Stimulated activated CD4-positive, alpha-beta T cell treated with anti-CD3 and anti-CD28 coated beads, Interleukin-4, amount 100 ng/mL, for 4 hours (primary cell): ENCODE data around the gene FBXO47.
"Not testable (repeated sequence)": the region's sequence is repeated elsewhere in the genome, so short reads cannot be mapped to it uniquely, and the experiment has no call there.

Source experiments
- DNase-seq, 2 experiments: peaks; one replicate each; pipeline ENCODE4 v3.0.0-alpha.2; 2020

FBXO47 gene

GRCh38 chr17:38921756-38922411 lies 45.3 kb downstream of the FBXO47 start:
- no peak for DNase-seq

GRCh38 chr17:38920374-38921291 lies 46.6 kb downstream of the FBXO47 start:
- no peak for DNase-seq

GRCh38 chr17:38919316-38920078 lies 47.7 kb downstream of the FBXO47 start:
- no peak for DNase-seq

- no peak for DNase-seq
These were observed 48.3 kb downstream of the FBXO47 start for GRCh38 chr17:38918916-38919315.

- DNase-seq, result no peak
These were observed 48.9 kb downstream of the FBXO47 start for GRCh38 chr17:38918129-38918913.

- DNase-seq, result no peak
These were observed 49.9 kb downstream of the FBXO47 start for GRCh38 chr17:38917259-38917658.

GRCh38 chr17:38916771-38917170 lies 50.4 kb downstream of the FBXO47 start:
- no peak for DNase-seq

GRCh38 chr17:38915639-38915995 lies 51.6 kb downstream of the FBXO47 start:
- DNase-seq, result no peak

- no peak for DNase-seq
These were observed 52.2 kb downstream of the FBXO47 start for GRCh38 chr17:38914741-38915638.

- no peak for DNase-seq
These were observed 54.9 kb downstream of the FBXO47 start for GRCh38 chr17:38912221-38912813.

GRCh38 chr17:38911731-38912081 lies 55.5 kb downstream of the FBXO47 start:
- DNase-seq, result not testable (repeated sequence)

GRCh38 chr17:38911081-38911730 lies 56.0 kb downstream of the FBXO47 start:
- no peak for DNase-seq

- no peak for DNase-seq
These were observed 56.9 kb downstream of the FBXO47 start for GRCh38 chr17:38910325-38910724.

- DNase-seq, result no peak
These were observed 58.5 kb downstream of the FBXO47 start for GRCh38 chr17:38908676-38909181.

- no peak for DNase-seq
These were observed 59.1 kb downstream of the FBXO47 start for GRCh38 chr17:38907930-38908675.

GRCh38 chr17:38906460-38907228 lies 60.6 kb downstream of the FBXO47 start:
- DNase-seq, result no peak

- no peak for DNase-seq
These were observed 61.8 kb downstream of the FBXO47 start for GRCh38 chr17:38905375-38905774.

- DNase-seq, result no peak
These were observed 62.3 kb downstream of the FBXO47 start for GRCh38 chr17:38904892-38905291.

GRCh38 chr17:38903404-38903803 lies 63.8 kb downstream of the FBXO47 start:
- no peak for DNase-seq
